GM20000 (cell line): Measurements from ENCODE around the gene GAS1.

Experiments used
- DNase-seq: peaks from one replicate; pipeline ENCODE4 v3.0.0; 2012; ENCODE audit warnings: low spot score
- CTCF ChIP-seq: IDR thresholded peaks from 2 replicates; pipeline ENCODE4 v1.5.1; 2012; ENCODE audit warnings: mild to moderate bottlenecking, control low read depth; ENCODE audit errors: extremely low read depth, missing control alignments

The GAS1 gene

GRCh38 chr9:86940774-86941173, 6.5 kb downstream of the GAS1 start:
- no peak for DNase-seq
- no peak for TF ChIP-seq CTCF

- no peak for DNase-seq
- TF ChIP-seq CTCF: no peak
Measured at GRCh38 chr9:86939891-86940290, 7.4 kb downstream of the GAS1 start.

- TF ChIP-seq CTCF: no peak
- no peak for DNase-seq
Measured at GRCh38 chr9:86939321-86939720, 8.0 kb downstream of the GAS1 start.

GRCh38 chr9:86938780-86939179, 8.5 kb downstream of the GAS1 start:
- no peak for DNase-seq
- TF ChIP-seq CTCF: no peak

- no peak for TF ChIP-seq CTCF
- no peak for DNase-seq
Measured at GRCh38 chr9:86926145-86926544, 21.2 kb downstream of the GAS1 start.

- DNase-seq: no peak
- TF ChIP-seq CTCF: no peak
Measured at GRCh38 chr9:86925686-86926085, 21.6 kb downstream of the GAS1 start.

GRCh38 chr9:86924206-86924605, 23.1 kb downstream of the GAS1 start:
- no peak for TF ChIP-seq CTCF
- DNase-seq: no peak
